SK-N-SH (cell line): Measurements from ENCODE around the gene UBTD1. TPM values are rescaled to one million over a fixed set of nuclear protein-coding genes. Genes with fewer than 3 reads are reported as not detected.

Experiments used
- CTCF ChIA-PET: fragments of 300-600, 350-600 bp; formaldehyde crosslinking; extraction: SDS; loops from one replicate; lab custom pipeline; 2021; lab: Yijun Ruan, JAX
- POLR2A ChIA-PET: fragments of 350-600 bp; sonication (Branson Sonifier 250); formaldehyde crosslinking; extraction: SDS; loops from one replicate; lab custom pipeline; 2020; ENCODE audit warnings: antibody characterized with exemption, inconsistent platforms; lab: Yijun Ruan, JAX
- DNase-seq: peaks from one replicate; pipeline ENCODE4 v3.0.0; 2012
- H2AFZ ChIP-seq: fragments of 200-600 bp; sonication (generic); 2 replicates; pipeline ENCODE4 v1.8.1; 2016; ENCODE audit warnings: antibody characterized with exemption, mild to moderate bottlenecking, low read depth
- H3F3A ChIP-seq: fragments of 200-600 bp; sonication (generic); replicated peaks from 2 replicates; pipeline ENCODE3; 2016; ENCODE audit warnings: antibody characterized with exemption, mild to moderate bottlenecking; ENCODE audit not compliant: insufficient read depth
- H3K27ac ChIP-seq, 2 experiments: fragments of 200-500 bp in 1 of 2; fragments of 200-600 bp in 1 of 2; sonication (Bioruptor generic) in 1 of 2; sonication (generic), shearing (Covaris generic) in 1 of 2; 2 replicates each; pipeline versions ENCODE4 v1.5.1 to v1.6.1; 2014 to 2016; ENCODE audit warnings: low read depth in 2 of 2, inconsistent platforms in 1 of 2, low read length in 1 of 2, mild to moderate bottlenecking in 1 of 2, mixed read lengths in 1 of 2
- H3K27me3 ChIP-seq: fragments of 200-600 bp; sonication (generic), shearing (Covaris generic); 2 replicates; pipeline ENCODE4 v1.6.1; 2016; ENCODE audit warnings: mixed run types; ENCODE audit not compliant: insufficient read depth
- H3K36me3 ChIP-seq, 2 experiments: fragments of 200-500 bp in 1 of 2; fragments of 200-600 bp in 1 of 2; sonication (Bioruptor generic) in 1 of 2; sonication (generic) in 1 of 2; replicated peaks in 1 of 2; 2 replicates each; pipeline versions ENCODE3 to v1.5.1; 2014 to 2016; ENCODE audit warnings: low read length in 1 of 2, mild to moderate bottlenecking in 1 of 2; ENCODE audit not compliant: insufficient read depth in 2 of 2, control insufficient read depth in 1 of 2
- H3K4me1 ChIP-seq, 2 experiments: fragments of 200-500 bp in 1 of 2; fragments of 200-600 bp in 1 of 2; sonication (Bioruptor generic) in 1 of 2; sonication (generic), shearing (Covaris generic) in 1 of 2; 2 replicates each; pipeline versions ENCODE4 v1.5.1 to v1.6.1; 2014 to 2016; ENCODE audit warnings: low read depth in 1 of 2, low read length in 1 of 2, mixed run types in 1 of 2; ENCODE audit not compliant: insufficient read depth in 2 of 2, control insufficient read depth in 1 of 2
- H3K4me2 ChIP-seq: fragments of 200-600 bp; sonication (generic), shearing (Covaris generic); 2 replicates; pipeline ENCODE4 v1.6.1; 2017; ENCODE audit warnings: mixed run types
- H3K4me3 ChIP-seq, 2 experiments: fragments of 200-500 bp in 1 of 2; fragments of 200-600 bp in 1 of 2; sonication (Bioruptor generic) in 1 of 2; sonication (generic), shearing (Covaris generic) in 1 of 2; 2 replicates each; pipeline versions ENCODE4 v1.5.1 to v1.8.1; 2014 to 2016; ENCODE audit warnings: low read depth in 2 of 2, inconsistent platforms in 1 of 2, low read length in 1 of 2, mild to moderate bottlenecking in 1 of 2, mixed read lengths in 1 of 2, moderate library complexity in 1 of 2
- H3K79me2 ChIP-seq: fragments of 200-600 bp; sonication (generic); 2 replicates; pipeline ENCODE4 v1.8.1; 2017; ENCODE audit warnings: mild to moderate bottlenecking; ENCODE audit not compliant: insufficient read depth
- H3K9ac ChIP-seq: fragments of 200-600 bp; sonication (generic); 2 replicates; pipeline ENCODE4 v1.6.1; 2017; ENCODE audit warnings: mixed run types
- H3K9me2 ChIP-seq: fragments of 200-600 bp; sonication (generic); 2 replicates; pipeline ENCODE4 v1.6.1; 2017; ENCODE audit warnings: mixed run types
- H3K9me3 ChIP-seq: fragments of 200-600 bp; sonication (generic); 2 replicates; pipeline ENCODE4 v1.6.1; 2017; ENCODE audit warnings: mixed run types, mild to moderate bottlenecking, moderate library complexity
- H4K20me1 ChIP-seq: fragments of 200-600 bp; sonication (generic); 2 replicates; pipeline ENCODE4 v1.6.1; 2017; ENCODE audit warnings: mild to moderate bottlenecking, mixed run types; ENCODE audit not compliant: insufficient read depth
- EP300 ChIP-seq, 2 experiments: IDR thresholded peaks; 2 replicates each; pipeline versions ENCODE4 v1.4.0 to v1.6.1; 2012; ENCODE audit warnings: borderline replicate concordance in 1 of 2, low read depth in 1 of 2, low read length in 1 of 2
- EZH2phosphoT487 ChIP-seq: fragments of 200-600 bp; sonication (generic); IDR thresholded peaks from 2 replicates; pipeline ENCODE4 v1.6.1; 2017; ENCODE audit warnings: low read depth, mixed run types, mild to moderate bottlenecking, antibody characterized with exemption, moderate library complexity, borderline replicate concordance
- FOSL2 ChIP-seq: IDR thresholded peaks from 2 replicates; pipeline ENCODE4 v1.4.0; 2012; ENCODE audit warnings: low read depth, mild to moderate bottlenecking, moderate library complexity, borderline replicate concordance
- GATA2 ChIP-seq: sonication (generic); formaldehyde crosslinking; IDR thresholded peaks from 2 replicates; pipeline ENCODE4 v1.5.0; 2020; ENCODE audit warnings: mild to moderate bottlenecking, missing genetic modification reagents
- MXI1 ChIP-seq: IDR thresholded peaks from 2 replicates; pipeline ENCODE4 v1.6.1; 2012; ENCODE audit warnings: mild to moderate bottlenecking, low read depth, low read length, improper control_type of control experiment
- NFIC ChIP-seq: IDR thresholded peaks from 2 replicates; pipeline ENCODE4 v1.4.0; 2012; ENCODE audit warnings: borderline replicate concordance
- NRF1 ChIP-seq: IDR thresholded peaks from 2 replicates; pipeline ENCODE4 v1.6.1; 2012; ENCODE audit warnings: low read depth, mild to moderate bottlenecking, low read length
- PBX3 ChIP-seq: IDR thresholded peaks from 2 replicates; pipeline ENCODE4; 2012
- RAD21 ChIP-seq: IDR thresholded peaks from 2 replicates; pipeline ENCODE4 v1.6.1; 2012; ENCODE audit warnings: mild to moderate bottlenecking, low read length
- RCOR1 ChIP-seq: fragments of 150-350 bp; IDR thresholded peaks from 2 replicates; pipeline ENCODE4 v1.6.1; 2017; ENCODE audit warnings: antibody characterized with exemption, low read length
- RXRA ChIP-seq: IDR thresholded peaks from 2 replicates; pipeline ENCODE4 v1.4.0; 2012; ENCODE audit warnings: low read depth, mild to moderate bottlenecking, borderline replicate concordance
- SMC3 ChIP-seq: IDR thresholded peaks from 2 replicates; pipeline ENCODE4 v1.6.1; 2012; ENCODE audit warnings: low read depth, low read length, improper control_type of control experiment
- TCF12 ChIP-seq: IDR thresholded peaks from 2 replicates; pipeline ENCODE4 v1.4.0; 2012
- YY1 ChIP-seq: IDR thresholded peaks from 2 replicates; pipeline ENCODE4 v1.4.0; 2012; ENCODE audit warnings: low read depth, mild to moderate bottlenecking
- WGBS: methylation state at CpG from one replicate; pipeline ENCODE4 v1.1.6; 2017; ENCODE audit warnings: low lambda C conversion rate; 5-methylcytosine and 5-hydroxymethylcytosine counted together
- polyA plus RNA-seq, 3 experiments: library from polyadenylated mRNA; depleted of rRNA; stranded (reverse); fragments of >200 nt; gene quantifications; 2 replicates each; pipeline ENCODE4 v1.2.3, GENCODE V29; 2012
- TF ChIP-seq, protein P1 (sequence below): fragments of 200-600 bp; sonication (generic); IDR thresholded peaks from 2 replicates; pipeline ENCODE4 v1.6.1; 2017; ENCODE audit warnings: antibody characterized with exemption, mild to moderate bottlenecking, moderate library complexity
- TF ChIP-seq, protein P2 (sequence below): fragments of 150-350 bp; IDR thresholded peaks from 2 replicates; pipeline ENCODE4 v1.6.1; 2017; ENCODE audit warnings: antibody characterized with exemption, low read length, low read depth, borderline replicate concordance

The UBTD1 gene
- polyA plus RNA-seq, 1 of the 3 experiments (the other 2 are of a cell fraction), result 38.8 TPM

- no peaks in the 10 kb centered on the region for H3K9me3 ChIP-seq
- no peak overlapping the region for H3K27ac ChIP-seq
- no peaks in the 10 kb centered on the region for H3K9me2 ChIP-seq
- ChIA-PET POLR2A (no interaction called here), CTCF (no interaction called here)
- H3F3A ChIP-seq, result no peaks in the 10 kb centered on the region
- peaks cover 84% of the 10 kb centered on the region for H4K20me1 ChIP-seq
- TF ChIP-seq FOSL2 (no peak), TCF12 (no peak), GATA2 (CRISPR knock-in tag) (no peak), EZH2phosphoT487 (no peak), YY1 (no peak), EP300 (IDR thresholded peaks at IDR 0.05; ENCODE audit: borderline replicate concordance in 1 of 2, low read depth in 1 of 2, low read length in 1 of 2) (no peak), SMC3 (no peak), PBX3 (no peak), RXRA (no peak), RAD21 (no peak), MXI1 (no peak), RCOR1 (no peak), NFIC (no peak), NRF1 (no peak)
- TF ChIP-seq, protein P1, sequence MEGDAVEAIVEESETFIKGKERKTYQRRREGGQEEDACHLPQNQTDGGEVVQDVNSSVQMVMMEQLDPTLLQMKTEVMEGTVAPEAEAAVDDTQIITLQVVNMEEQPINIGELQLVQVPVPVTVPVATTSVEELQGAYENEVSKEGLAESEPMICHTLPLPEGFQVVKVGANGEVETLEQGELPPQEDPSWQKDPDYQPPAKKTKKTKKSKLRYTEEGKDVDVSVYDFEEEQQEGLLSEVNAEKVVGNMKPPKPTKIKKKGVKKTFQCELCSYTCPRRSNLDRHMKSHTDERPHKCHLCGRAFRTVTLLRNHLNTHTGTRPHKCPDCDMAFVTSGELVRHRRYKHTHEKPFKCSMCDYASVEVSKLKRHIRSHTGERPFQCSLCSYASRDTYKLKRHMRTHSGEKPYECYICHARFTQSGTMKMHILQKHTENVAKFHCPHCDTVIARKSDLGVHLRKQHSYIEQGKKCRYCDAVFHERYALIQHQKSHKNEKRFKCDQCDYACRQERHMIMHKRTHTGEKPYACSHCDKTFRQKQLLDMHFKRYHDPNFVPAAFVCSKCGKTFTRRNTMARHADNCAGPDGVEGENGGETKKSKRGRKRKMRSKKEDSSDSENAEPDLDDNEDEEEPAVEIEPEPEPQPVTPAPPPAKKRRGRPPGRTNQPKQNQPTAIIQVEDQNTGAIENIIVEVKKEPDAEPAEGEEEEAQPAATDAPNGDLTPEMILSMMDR, result no peak
- TF ChIP-seq, protein P2, sequence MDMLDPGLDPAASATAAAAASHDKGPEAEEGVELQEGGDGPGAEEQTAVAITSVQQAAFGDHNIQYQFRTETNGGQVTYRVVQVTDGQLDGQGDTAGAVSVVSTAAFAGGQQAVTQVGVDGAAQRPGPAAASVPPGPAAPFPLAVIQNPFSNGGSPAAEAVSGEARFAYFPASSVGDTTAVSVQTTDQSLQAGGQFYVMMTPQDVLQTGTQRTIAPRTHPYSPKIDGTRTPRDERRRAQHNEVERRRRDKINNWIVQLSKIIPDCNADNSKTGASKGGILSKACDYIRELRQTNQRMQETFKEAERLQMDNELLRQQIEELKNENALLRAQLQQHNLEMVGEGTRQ, result no peak
- TF ChIP-seq, all 33 proteins: peak for 0
- no peak overlapping the region for H3K9ac ChIP-seq
- H2AFZ ChIP-seq, result no peak overlapping the region
- no peaks in the 10 kb centered on the region for H3K36me3 ChIP-seq
- H3K27me3 ChIP-seq, result no peaks in the 10 kb centered on the region
- no peaks in the 10 kb centered on the region for H3K4me1 ChIP-seq
- H3K4me2 ChIP-seq, result no peak overlapping the region
- no peak for DNase-seq
- H3K79me2 ChIP-seq, result peaks cover 98% of the 10 kb centered on the region
- no peak overlapping the region for H3K4me3 ChIP-seq
- WGBS, result 96% methylated on average over 3 of the region's 3 CpGs
Measured at GRCh38 chr10:97506199-97506991, 7.7 kb downstream of the UBTD1 start.
